GM19240 (cell line): ENCODE data around the gene TIE1.

Source experiments
- DNase-seq: peaks from one replicate; pipeline ENCODE4 v3.0.0; 2011; ENCODE audit warnings: low spot score; ENCODE audit not compliant: insufficient read length

Gene TIE1

DNA sequence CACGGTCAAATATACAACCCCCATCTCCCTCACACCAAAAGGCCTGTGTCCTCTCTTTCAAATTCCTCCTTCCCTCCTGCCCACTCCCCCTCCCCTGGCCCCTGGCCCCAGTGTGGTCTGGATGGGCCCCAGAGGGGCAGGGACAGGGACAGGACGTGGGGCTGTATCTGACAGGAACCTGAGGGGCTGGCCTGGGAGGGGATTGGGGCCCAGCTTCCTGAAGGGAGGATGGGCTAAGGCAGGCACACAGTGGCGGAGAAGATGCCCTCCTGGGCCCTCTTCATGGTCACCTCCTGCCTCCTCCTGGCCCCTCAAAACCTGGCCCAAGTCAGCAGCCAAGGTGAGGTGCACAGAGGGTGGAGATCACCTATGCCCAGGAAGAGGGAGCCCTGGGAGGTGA lies 36.8 kb downstream of the TIE1 start, which contains the start of gene MPL:
TSS of gene MPL (plus strand) at position 231 of the 400 bp plus-strand sequence. CDS start at position 262, 31 bp downstream.
- no peak for DNase-seq

DNA sequence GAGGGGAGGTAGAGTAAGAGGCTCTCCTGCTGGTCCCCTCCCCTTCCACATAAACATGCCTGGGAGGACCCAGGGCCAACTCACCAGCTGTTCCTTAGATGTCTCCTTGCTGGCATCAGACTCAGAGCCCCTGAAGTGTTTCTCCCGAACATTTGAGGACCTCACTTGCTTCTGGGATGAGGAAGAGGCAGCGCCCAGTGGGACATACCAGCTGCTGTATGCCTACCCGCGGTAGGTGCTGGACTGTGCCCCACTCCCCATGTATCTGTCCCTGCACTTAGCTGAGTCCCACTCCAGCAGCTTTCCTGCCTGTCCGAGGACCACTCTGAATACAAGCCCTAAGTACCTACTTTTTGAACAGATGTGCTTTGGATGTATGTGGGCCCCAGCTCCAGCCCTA lies 37.2 kb downstream of the TIE1 start:
- no peak for DNase-seq

DNA sequence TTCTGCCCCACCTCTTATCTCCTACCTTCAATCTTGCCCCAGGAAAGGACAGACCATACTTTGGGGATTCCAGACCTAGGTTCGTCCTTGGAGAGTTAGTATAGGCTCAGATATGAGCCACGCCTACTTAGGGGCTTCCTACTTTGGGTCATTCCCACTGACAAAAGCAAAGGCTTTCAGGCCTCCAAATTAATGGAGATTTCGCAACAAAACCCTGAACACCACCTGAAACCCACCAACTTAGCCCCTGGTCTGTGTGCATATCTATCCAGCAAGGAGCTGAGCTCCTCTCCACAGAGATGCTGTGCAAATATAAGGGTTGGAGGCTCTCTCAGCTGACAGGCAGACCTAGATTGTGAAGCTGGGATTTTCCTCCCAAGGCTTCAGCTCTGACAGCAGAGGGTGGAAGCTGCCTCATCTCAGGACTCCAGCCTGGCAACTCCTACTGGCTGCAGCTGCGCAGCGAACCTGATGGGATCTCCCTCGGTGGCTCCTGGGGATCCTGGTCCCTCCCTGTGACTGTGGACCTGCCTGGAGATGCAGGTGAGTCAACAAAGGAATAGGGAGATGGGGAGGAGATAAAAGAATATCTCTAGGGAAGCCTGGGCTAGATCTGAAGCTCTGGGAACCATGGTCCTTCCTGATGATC lies 38.9 kb downstream of the TIE1 start:
- no peak for DNase-seq

DNA sequence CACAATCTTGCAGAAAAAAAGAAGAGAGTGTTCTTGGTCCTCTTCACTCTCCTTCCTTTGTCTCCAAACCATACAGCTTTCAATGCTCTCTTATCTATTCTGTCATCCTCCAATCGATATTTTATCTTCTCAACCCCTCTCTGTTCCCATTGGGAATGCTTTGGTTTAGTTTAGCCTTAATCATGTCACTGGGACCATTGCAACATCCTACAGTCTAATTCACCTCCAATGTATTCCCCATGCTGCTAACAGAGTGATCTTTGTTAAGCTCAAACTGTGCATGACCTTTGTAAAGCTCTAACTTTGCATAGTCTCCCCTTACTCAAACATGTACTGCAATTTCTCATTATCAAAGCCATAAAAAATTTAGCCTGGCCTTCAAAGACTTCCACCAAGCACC lies 39.8 kb downstream of the TIE1 start:
- no peak for DNase-seq

DNA sequence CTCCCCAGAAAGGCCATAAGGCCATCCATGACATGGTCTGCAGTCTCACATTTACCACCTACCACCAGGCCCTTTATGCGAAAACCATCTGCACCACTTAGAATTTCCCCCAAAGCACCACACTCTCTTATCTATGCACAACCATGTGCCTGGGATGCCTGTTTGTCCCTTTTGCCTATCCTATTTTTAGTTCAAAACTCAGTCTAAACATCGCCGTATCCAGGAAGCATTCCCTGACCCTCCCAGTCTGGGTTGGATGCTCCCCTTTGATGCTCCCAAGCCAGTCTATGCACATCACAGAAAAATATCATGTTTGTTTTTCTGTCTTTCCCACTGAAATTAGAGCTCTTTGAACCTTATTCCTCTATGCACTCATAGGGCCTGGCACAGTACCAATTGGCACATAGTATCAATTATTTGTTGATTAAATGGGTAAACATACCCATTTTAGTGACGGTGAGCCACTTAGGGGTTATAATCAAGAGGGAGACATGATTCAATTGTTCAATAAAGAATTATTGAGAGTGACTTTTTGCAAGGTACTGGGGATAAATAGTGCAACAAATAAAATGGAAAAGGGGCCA lies 43.6 kb downstream of the TIE1 start:
- DNase-seq, result no peak

DNA sequence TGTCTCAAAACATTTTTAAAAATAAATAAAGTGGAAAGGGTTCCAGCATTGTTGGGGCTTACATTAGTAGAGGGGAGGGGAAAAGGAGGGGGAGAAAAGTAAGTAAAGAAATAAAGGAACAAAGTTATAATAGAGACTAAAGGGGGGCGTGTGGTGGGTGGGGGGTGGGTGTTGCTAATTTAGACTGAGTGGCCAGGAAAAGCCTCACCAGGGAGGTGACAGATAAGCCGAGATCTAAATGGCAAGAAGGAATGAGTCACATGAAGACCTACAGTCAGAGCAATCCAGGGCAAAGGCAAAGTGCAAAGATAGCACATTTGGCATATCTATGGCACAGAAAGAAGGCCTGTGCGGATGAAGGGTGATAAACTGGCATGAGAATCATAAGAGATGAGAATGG lies 44.3 kb downstream of the TIE1 start:
- DNase-seq, result no peak

DNA sequence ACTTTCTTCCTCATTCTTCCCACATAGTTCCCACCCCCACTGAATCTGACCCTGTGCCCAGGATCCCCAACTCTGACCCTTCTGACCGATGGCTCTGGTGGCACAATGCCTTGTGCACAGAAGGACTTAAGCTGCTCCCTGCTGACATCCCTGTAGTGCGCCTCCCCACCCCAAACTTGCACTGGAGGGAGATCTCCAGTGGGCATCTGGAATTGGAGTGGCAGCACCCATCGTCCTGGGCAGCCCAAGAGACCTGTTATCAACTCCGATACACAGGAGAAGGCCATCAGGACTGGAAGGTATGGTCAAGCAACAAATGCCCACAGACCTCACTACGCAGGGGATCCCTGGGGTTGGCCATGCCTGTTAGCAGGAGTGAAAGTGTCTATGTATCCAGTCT lies 45.9 kb downstream of the TIE1 start:
- no peak for DNase-seq

DNA sequence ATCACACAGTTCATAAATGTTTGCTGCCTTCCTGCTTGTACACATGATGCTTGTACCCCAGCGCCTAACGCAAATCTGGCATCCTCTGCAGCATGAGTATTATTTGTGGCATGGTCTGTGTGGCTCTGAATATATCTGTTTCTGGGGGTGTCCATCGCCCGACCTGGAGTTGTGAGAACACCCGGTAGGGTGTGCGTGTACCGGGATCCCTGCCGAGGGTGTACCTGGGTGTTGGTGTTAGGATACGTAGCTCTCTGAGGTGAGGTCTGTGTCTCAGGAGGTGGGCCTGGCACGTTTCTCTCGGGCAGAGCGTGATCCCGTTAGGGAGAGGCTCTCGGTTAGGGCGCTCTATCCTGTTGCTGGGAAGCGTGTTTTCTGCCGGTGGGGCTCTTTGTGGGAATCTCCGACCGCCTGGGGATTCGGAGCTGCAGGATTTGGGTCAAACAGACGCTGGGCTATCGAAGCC lies 47.6 kb downstream of the TIE1 start:
- no peak for DNase-seq

DNA sequence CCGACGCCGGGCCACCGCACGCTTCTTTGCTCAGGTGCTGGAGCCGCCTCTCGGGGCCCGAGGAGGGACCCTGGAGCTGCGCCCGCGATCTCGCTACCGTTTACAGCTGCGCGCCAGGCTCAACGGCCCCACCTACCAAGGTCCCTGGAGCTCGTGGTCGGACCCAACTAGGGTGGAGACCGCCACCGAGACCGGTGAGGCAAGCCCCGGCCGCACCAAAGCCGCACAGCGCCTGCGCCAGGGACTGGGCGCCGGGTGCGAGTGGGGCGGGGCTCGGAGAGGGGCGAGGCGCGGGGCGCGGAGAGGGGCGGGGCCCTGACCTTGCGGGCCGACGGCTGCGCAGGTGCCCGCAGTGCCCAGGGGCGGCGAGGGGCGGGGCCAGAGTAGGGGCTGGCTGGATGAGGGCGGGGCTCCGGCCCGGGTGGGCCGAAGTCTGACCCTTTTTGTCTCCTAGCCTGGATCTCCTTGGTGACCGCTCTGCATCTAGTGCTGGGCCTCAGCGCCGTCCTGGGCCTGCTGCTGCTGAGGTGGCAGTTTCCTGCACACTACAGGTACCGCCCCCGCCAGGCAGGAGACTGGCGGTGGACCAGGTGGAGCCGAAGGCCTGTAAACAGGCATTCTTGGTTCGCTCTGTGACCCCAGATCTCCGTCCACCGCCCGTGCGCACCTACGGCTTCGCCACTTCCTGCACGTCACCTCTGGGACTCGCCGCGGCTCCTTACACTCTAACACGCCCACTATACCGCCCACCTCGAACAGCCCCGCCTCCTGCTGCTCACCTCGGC lies 48.2 kb downstream of the TIE1 start:
- no peak for DNase-seq

DNA sequence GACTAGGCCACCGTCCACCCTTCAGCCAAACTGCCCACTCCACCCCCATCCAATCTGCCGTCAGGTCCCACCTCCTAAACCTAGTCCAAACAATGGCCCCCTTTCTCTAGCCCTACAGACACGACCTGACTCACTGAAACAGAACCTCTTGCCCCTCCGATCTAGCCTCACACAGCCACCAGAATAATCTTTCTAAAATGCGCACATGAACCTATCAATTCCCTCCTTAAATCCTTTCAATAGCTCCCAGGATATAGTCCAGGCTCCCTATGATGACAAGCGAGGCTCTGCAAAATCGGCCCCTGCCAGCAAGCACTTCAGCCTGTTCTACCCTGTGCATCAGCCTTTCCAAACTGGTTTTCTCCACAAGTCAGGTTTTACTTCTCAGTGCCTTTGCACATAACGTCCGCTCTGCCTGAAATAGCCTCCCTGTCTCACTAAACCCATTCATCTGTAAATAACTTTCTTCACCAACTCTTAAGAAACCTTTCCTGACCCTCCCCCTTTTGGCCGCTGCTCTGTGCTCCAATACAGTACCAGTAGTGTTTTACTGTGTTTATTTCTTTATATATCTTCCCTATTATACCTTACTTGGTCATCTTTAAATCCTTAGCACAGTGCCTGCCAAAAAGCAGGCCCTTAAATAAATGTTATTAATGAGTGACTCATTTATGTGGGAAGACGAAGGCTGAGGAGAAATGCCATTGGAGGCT lies 49.0 kb downstream of the TIE1 start:
- no peak for DNase-seq

DNA sequence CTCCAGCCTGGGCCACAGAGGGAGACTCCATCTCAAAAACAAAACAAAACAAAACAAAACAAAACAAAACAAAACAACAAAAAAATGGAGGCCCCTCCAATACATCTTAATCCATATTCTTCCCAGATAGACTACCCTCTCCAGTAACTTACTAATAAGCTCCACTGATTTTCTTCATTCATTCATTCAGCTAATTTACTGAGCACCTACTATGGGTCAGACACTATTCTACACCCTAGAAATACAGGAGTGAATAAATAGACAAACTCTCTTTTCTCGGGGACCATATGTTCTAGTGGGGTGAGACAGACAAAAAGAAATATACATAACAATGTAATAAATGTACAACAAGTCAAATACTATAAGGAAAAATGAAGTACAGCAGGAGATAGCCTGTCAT lies 50.2 kb downstream of the TIE1 start:
- DNase-seq, result no peak

DNA sequence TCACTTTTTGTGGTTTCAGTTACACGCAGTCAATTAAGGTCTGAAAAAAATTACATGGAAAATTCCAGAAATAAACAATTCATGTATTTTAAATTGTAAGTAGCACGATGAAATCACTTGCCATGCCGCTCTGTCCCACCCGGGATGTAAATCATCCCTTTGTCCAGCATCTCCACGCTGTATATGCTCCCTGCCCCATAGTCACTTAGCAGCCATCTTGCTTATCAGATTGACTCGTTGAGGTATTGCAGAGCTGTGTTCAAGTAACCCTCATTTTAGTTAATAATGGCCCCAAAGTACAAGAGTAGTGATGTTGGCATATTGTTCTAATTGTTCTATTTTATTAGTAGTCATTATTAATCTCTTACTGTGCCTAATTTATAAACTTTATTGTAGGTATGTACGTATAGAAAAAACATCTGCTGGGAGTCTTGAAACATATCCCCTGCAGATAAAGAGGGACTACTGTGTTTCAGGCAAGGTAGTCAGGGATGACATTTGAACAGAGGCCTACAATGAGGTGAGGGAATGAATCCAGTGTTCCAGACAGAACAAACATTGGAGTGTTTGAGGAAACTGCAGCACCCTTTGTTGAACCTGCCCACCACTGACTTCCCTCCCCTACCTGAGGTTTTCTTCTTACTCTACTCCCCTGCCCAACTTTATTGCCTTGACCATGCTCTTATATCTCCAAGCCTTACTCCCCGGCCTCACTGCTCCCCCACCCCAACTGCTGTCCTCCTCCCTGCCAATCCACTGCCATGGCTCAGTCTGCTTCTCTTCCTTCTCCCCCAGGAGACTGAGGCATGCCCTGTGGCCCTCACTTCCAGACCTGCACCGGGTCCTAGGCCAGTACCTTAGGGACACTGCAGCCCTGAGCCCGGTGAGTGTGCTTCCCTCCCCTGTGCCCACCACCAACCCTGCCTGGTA lies 50.9 kb downstream of the TIE1 start:
- no peak for DNase-seq

DNA sequence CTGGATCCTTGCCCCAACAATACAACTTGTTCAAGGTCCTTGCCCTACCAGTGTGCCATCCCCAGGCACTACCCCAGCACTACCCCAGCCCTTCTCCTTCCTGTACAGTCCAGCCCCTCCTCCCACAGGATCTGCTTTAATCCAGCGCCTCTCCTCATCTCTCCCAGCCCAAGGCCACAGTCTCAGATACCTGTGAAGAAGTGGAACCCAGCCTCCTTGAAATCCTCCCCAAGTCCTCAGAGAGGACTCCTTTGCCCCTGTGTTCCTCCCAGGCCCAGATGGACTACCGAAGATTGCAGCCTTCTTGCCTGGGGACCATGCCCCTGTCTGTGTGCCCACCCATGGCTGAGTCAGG lies 51.5 kb downstream of the TIE1 start:
- no peak for DNase-seq

DNA sequence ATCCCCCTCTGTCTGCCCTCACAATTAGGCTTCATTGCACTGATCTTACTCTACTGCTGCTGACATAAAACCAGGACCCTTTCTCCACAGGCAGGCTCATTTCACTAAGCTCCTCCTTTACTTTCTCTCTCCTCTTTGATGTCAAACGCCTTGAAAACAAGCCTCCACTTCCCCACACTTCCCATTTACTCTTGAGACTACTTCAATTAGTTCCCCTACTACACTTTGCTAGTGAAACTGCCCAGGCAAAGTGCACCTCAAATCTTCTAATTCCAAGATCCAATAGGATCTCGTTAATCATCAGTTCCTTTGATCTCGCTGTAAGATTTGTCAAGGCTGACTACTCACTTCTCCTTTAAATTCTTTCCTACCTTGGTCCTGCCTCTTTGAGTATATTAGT lies 52.1 kb downstream of the TIE1 start:
- DNase-seq, result no peak

DNA sequence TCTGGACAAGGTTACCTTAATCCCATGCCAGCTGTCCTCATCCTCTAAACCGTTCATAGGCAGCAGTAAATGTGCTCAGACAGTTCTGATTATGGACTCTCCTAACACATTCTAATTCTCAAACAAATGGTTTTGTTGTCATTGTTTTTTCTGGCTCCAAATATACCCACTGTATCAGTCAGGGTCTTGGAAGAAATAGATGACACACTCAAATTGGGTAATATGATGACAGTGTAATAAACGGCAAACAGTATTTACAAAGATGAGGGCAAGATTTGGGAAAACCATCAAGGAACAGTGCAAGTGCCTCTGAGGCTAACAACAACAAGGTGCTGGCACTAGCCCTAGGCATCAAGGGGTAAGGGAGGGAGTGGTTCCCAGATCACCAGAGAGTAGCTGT lies 53.7 kb downstream of the TIE1 start:
- DNase-seq, result no peak

DNA sequence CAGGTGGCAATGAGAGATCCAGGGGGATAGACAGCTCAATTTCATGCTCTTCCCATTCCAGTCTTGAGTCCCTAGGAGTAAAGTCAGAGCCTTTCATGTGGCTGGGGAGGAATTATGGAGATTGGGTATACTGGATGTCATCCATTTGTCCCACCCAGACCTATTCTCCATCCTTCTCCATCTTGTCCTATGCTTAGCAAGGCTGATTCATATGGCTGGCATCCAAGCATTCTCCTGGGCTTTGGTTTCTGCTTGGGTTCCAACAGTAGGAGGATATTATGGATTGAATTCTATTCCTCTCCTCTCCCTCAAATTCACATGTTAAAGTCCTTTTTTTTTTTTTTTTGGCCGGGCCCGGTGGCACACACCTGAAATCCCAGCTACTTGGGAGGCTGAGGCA lies 54.2 kb downstream of the TIE1 start:
- no peak for DNase-seq

DNA sequence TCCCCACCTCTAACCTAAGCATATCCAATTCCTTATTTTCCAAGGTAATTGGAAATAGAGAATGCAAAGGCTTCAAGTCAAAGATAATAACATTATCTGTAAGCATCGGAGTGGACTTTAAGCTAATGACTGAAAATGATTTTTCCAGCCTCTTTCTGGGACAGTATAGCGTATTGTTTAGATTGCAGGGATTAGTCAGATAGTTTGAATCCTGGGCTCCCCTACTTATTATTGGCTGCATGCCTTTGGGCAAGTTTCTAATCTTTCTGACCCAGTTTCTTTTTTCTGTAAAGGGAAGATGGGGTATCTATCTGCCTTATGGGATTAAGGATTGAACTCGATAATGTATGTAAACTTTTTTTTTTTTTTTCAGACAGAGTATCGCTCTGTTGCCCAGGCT lies 56.5 kb downstream of the TIE1 start:
- DNase-seq, result no peak

DNA sequence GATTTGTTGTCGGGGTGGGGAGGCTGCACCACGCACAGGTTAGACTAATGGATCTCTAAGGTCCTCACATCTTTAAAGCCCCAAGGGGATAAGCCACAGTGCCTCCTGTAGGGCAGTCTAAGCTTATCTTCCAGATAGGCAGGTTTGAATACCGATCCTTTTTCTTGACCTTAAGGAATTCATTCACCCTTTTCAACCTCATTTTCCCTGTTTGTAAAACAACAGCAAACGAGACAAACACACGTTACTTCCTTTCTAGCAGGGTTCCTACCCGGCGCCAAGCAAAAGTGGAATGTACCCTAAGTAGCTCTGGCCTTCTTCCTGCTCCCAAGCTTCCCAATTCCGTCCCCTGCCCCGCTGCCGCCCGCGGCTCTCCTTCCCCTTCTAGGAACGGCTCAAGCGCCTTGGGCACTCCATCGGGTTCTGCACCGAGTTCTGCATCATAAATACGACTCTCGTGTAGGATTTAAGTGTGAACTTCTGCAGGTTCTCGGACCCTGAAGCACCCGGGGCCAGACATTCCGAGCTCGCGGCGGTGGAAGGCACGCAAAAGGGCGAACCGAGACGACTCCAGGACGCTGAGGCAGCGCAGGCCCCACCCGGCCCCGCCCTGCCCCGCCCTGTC lies 57.5 kb downstream of the TIE1 start:
- DNase-seq, result no peak

DNA sequence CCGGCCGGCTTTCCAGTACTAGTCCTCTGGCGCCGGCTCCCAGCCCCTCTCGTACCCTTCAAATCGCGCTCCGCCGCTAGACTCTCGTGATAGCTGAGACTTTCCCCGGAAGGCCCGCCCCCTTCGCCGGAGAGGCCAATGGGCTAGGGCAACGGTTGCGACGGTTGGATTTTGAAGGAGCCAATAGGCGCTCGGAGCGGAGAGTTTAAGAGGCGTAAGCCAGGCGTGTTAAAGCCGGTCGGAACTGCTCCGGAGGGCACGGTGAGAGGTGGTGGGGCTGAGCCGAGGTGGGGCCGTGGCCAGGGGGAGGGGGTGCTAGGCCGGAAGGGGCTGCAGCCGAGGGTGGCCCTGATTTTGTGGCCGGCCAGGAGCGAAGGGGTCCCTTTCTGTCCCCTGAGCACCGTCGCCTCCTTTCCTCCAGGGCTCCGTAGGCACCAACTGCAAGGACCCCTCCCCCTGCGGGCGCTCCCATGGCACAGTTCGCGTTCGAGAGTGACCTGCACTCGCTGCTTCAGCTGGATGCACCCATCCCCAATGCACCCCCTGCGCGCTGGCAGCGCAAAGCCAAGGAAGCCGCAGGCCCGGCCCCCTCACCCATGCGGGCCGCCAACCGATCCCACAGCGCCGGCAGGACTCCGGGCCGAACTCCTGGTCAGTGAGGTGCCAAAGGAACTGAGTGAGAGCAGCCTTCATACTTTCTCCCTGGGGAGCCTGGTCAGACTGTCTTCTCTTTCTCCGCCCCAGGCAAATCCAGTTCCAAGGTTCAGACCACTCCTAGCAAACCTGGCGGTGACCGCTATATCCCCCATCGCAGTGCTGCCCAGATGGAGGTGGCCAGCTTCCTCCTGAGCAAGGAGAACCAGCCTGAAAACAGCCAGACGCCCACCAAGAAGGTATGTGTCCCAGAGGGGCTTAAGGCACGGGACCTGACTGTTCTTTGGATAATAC lies 58.2 kb downstream of the TIE1 start, which contains the start of gene CDC20:
TSS of gene CDC20 (plus strand) at position 236 of the 948 bp plus-strand sequence. CDS start at position 471, 235 bp downstream.
- peak; percentile 87 for DNase-seq
